Left forelimb (tissue), 1 donor: ENCODE data around the gene NSD2.
A peak's percentile ranks its signal among the peaks of the same experiment; 100 is the strongest.
"Not testable (repeated sequence)": the region's sequence is repeated elsewhere in the genome, so short reads cannot be mapped to it uniquely, and the experiment has no call there.

Experiments
- DNase-seq: peaks from one replicate; pipeline ENCODE4 v3.0.0-alpha.2; 2018; ENCODE audit warnings: low spot score

The NSD2 gene

DNA sequence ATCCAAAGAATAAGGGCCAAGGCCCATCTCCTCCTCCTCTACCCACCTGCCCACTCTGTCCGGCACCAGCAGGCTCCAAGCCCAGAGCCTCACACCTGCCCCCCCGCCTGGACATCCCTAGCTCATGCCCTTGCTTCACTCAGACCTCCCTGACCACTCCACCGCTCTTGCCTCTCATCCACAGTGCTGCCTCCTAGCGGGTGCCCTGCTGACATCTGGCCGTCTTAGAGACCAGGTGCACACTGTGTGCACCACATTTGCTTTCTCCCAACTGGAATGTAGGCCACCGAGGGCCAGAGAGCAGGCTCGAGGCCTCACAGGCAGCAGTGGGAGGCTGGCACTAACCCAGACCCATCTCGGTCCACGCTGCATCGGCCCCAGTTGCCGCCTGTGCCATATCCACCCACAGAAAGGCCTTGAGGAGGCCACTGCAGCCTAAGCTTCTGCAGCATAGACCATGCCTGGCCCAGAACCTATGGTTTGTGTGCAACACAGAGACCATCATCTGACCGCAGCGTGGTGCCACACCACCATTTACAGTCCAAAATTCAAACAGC is 28.8 kb upstream of the NSD2 start:
- no peak for DNase-seq

DNA sequence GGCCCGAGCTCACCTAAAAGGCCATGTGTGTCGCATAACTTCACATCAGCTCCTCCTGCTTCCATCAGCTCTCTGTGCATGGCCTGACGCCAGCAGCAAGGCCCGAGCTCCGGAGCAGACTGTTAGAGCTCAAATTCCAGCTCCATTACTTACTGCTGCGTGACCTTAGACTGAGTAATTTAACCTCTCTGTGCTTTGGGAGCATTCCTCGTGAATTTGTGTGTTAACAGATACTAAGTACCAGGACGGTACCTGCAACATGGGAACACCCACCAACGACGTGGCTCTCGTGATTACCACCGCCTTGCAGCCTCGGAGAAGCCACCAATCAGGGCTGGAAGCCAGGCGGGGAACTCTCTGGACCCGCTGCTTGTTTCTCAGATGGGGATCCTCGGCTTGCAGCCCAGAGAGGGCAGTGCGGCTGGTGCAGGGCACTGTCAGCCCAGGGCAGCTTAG is 28.2 kb upstream of the NSD2 start:
- DNase-seq = no peak

DNA sequence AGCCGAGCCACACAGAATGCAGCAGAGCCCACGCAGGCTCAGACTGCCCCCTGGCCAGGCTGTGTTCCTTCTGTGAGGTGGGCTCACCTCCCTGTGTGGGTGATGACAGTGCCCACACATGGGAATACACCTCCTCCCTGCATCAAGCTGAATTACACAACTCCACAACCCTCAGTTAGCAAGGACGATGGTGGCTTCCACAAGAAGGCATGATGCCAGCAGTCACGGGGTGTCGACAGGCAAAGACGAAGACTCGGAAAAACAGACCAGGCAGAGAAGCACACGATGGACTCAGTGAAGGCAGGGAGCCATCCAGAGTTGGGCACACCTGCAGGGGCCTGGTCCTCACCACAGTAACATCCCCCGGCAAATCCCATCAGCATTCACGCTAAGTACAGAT is 27.3 kb upstream of the NSD2 start:
- no peak for DNase-seq

DNA sequence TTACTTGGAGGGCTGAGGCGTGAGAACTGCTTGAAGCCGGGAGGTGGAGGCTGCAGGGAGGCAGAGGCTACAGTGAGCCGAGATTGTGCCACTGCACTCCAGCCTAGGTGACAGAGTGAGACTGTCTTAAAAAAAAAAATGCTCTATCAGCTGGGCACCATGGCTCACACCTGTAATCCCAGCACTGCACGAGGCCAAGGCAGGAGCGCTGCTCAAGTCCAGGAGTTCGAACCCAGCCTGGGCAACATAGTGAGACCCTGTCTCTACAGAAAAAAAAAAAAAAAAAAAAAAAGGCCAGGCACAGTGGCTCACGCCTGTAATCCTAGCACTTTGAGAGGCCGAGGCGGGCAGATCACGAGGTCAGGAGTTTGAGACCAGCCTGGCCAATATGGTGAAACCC is 26.6 kb upstream of the NSD2 start:
- not testable (repeated sequence) for DNase-seq

DNA sequence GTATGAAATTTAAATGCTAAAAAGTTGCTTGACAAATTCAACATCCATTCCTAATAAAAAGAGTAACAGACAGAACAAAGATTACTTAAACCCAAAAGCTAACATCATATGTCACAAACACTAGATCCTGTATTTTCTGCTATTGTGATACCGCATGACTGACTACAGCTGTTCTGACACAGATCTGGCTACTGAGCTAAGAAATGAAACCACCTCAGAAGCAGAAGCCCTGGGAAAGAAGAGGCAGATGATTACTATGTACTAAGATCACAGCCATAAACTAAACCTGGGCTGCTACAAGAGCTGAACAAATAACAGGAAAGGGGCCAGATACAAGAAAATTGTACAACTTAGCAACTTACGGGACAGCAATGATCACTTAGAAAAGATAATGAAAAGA is 24.6 kb upstream of the NSD2 start:
- DNase-seq = no peak

DNA sequence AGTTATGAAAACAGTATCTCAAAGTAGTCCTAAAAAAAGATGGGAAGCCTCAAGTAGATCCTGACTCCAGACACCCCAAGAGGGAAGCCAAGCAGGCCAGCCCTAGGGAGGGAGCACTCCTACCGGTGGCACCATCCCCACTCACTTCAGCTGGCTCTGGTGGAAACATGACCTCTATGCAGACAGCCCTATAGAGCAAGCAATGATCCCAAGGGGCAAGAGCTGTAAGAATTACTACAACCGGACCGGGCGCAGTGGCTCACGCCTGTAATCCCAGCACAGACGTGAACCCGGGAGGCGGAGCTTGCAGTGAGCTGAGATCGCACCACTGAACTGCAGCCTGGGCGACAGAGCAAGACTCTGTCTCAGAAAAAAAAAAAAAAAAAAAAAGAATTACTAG is 20.9 kb upstream of the NSD2 start:
- no peak for DNase-seq

DNA sequence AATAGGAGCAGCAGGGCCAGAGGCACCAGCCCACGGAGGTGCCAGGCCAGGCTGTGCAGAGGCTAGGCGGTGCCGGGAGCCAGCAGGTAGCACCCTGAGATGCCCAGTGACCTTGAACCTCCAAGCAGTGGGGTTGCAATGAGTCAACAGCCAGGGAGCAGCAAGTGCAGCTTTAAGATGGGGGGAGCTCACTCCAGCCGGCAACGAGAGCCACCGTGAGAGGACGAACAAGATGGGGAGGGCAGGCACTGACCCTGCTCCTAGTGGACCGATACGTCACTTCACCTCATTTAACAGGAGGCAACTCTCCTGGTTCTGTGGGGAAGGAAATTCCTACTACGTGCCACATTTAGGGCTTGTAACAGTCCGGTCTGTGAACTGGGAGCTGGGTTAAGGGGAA is 20.0 kb upstream of the NSD2 start:
- DNase-seq = no peak

DNA sequence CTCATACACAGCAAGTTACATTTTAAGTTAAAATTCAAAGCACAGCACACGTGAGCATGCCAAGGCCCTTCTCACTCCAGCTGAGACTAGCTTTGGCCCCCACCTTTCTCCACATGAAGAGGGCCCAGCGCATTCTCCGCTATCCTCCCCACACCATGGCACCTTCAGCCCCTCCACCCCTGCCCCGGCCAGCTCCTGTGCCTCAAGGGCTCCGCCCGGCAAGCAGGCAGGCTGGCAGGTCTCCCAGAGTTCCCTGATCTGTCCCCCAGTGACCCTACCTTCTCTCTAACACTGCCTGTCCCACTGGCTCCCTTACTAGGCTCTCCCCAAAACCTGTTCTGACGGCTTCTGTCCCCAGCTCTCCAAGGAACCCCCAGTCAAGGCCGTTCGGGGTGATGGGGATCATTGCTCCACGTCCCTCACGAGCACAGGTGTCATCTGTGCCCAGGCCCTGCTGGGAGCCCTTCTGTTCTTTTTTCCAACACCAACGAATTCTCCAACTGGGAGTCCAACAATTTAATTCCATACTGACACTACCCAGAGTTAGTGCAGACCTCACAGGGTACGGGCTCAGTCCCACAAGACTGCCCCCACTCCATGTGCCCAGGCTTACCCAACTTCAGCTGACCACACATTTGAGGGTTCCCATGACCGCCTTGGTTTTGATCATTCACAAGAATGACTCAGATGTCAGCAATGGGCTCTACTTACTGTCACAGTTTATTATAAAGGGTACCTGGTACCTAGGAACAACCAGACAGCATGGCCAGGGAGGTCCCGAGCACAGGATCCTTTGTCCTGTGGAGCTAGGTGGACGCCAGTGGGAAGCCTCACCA is 19.4 kb upstream of the NSD2 start:
- DNase-seq = no peak

DNA sequence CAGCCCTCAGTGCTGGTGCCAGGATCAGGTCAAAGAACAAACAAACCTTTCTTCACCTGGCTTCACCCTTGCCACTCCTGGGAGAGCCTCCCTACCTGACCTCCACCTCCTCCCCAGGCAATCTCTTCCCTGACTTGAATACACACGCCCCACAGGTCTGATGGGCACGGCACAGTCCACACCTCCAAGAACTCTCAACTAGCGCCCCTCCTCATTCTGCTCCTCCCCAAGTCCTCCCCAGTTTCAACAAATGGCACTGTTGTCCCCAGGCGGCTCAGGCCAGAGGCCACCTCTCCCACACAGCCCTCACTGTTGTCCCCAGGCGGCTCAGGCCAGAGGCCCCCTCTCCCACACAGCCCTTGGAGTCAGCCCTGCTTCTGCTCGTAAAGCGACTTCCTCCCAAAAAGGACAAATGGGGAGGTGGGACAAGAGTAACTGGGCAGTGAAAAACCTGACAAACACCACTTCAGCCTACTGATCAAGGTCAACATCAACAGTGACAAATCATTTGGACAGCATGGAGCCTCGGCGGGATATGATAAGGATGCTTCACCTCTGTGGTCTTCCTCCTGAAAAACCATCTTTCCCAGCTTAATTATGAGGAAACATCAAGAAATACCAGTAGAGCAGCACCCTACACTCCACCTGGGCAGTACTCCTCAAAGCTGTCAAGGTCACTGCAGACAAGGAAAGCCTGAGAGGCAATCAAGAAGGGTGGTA is 18.1 kb upstream of the NSD2 start:
- DNase-seq = no peak

DNA sequence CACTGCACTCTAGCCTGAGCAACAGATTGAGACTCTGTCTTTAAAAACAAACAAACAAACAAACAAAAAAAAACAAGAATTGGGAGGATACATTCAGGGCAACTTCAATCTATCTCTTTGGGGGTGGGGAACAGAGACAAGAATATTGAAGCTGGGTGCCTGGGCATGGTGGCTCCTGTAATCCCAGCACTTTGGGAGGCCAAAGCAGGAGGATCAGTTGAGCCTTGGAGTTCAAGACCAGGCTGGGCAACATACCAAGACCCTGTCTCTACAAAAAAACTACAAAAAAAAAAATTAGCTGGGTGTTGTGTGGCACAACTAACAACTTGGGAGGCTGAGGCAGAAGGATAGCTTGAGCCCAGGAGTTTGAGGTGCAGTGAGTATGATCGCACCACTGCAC is 16.4 kb upstream of the NSD2 start:
- DNase-seq = no peak

DNA sequence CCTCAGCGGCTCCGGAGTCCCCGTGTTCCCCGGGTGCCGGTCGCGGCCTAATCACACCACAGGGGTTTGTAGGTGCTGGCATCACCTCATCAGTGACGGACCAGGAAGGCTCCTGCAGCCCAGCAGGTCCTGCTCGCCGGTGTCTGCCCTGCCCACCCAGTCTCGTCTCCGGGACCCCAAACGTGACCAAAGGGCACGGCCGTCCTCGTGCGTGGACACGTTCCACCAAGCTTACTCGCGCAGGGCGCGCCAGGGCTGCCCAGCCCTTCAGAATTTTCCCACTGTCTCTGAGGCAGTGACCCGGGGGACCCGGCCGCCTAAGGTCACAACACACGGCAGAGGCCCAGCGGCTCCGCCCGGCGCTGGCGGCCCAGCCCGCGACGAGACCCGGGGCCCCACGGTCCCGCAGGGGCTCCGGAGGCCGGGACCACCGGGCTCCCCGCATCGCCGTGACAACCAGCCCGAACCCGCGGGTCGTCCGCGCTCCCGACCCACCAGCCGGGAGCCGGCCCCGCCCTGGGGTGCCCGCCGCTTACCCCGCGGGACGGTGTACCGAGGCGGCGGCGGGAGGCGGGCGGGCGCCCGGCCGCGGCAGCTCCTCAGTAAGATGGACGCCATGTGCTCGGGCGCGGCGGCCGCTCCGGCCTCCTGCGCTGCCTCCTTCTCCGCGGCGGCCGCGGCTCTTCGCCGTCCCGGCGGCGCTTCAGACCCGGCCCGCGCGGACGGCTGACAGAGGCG is 15.7 kb upstream of the NSD2 start:
- DNase-seq = no peak

DNA sequence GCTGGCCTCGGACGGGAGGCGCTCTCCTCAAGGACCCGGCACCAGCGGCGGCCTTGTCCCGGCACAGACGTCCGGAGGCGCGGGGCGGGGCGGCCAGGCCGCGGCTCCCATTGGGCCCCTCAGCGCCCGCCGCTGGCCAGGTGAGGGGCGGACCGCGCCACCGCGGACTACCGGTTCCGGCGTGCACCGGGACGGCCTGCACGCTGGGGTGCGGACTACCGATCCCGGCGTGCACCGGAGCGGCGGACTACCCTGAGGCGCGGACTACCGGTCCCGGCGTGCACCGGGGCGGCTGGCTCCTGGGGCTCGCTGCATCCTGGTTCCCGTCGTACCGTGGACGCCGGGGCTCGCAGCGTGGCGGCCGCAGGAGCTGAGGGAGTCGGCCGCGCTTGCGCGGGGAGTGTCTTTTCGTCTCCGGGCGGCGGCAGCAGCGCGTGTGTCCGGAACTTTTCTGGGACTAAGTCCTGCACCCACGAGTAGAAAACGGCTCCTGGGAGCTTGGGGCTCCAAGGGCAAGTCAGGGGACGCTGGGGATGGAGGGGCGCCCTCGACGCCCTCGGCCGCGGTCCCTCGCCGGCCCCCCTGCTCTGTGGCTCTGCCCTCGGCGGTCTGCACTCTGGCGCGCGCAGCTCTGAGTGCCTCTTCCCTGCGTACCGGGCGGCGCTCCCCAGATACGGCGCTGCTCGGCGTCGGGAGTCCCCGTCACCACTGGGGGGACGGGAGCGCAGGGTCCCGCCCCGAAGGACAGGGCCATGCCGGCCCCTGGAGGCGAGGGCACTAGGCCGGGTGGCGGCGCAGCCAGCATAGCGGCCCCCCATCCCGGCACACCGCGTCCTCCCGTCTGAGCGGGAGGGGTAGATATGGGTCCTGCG is 14.9 kb upstream of the NSD2 start, which contains the start of gene LETM1:
TSS of gene LETM1 (minus strand) at position 86 of the 872 bp plus-strand sequence. CDS start 206 bp downstream, outside the sequence.
- peak; percentile 96 for DNase-seq

DNA sequence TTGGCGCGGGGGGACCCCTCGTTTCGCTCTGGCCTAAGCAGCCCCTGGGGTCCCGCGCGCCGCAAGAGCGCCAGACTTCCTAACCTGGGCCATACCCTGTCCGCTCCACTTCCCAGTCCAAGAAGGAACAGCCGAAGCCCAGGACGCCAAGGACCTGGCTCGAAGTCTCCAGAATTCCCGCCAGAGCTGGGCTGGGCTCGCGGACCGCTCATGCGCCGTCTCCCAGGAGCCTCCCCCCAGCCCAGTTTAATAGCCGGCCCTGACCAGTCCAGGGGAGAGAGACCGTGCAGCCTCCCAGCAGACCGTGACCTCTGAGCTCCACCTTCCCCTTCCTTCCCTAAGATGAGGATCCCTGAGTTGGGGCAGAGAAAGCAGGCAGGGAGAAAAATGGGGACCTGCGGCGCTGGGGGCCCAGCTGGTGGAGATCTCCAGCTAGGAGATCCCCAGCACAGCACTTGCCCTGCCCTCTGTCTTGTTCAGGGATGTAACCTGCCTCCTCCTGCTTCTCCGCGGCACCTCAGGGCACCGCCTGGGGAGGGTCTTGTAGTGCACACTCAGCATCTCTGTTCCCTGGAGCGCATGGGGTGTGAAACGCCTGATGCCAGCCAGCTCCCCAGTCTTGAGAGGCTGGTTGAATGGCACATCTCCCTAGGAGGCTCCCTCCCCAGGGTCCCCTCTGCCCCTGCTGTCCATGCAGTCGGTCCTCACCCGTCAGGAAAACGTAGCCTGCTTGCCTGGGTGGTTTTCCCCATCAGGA is 14.1 kb upstream of the NSD2 start:
- DNase-seq = no peak

DNA sequence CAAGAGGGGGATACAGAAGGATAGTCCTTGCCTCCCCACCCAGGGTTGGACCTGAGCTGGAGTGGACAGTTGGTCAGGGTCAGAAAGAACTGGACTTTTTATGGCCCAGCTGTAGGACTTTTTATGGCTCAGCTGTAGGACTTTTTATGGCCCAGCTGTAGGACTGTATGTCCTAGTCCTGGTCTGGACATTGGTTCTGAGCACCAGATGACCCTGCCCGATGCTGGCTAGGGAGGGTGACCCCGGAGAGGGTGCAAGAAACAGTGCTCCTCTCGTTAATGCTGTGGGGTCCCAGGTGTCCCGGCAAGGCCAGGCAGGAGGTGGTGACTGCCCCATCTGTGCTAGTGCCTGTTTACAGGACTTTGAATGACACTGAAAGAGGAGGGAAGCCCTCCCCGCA is 13.3 kb upstream of the NSD2 start:
- no peak for DNase-seq

DNA sequence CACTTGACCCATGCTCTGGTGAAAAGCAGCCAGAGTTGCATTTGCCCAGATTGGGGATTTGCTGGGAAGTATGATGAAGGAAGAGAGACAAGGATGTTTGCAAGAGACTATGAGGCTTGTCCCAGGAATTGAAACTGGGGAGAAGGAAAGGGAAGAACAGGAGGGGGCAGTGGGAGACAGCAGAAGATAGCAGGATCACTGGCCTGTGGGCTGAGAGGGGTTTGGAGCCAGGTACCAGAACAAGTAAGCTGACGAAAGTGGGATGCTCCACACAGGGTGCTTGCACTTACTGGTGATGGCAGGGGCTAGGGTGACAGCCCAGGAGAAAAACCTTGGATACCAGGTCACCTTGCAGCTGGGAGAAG is 11.8 kb upstream of the NSD2 start:
- no peak for DNase-seq

DNA sequence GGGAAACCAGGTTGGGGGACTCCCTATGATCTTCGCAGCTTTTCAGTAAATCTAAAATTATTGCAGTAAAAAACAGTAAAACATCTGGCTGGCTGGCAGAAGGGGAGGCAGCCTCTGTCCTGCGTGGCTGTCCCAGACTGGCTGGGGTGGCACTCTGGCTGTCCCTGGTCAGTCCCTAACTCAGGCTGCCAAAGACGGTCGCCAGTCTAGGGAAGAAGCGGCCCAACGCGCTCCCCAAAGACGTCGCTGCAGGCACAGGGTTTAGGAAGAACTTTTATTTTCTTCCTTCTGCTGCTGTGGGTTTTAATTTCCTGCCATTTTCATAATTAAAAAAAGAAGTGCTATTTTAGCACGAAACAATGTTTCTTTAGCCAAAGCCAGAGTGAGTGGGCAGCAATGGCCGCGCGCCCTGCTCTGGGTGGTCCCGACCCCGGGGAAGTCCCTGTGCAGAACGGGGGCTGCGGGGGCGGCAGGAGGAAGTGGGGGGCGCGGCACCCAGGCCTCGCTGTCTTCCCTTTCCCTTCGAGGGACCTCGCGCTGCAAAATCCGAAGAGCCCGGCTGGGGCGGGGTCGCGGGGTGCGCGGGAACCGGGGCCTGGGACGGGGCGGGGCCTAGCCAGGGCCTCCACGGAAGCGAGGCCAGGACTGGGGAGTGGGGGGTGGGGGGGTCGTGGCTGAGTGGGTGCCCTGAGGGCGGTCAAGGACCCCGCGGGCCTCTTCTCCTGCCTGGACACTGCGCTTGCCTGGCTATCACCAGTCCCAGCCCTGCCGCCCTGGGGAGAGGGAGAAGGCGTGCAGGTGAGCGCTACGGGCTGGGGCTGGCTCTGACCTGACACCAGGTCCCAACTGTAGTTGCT is 8.9 kb upstream of the NSD2 start:
- no peak for DNase-seq

DNA sequence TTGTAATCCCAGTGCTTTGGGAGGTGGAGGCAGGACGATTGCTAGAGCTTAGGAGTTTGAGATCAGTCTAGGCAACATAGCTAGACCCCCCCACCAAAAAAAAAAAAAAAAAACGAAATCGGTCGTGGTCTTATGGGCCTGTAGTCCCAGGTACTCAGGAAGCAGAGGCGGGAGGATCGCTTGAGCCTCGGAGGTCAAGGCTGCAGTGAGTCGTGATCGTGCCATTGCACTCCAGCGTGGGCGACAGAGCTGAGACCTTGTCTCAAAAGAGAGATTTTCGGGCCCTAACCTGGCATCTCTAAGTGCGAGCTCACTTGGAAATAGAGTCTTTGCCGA is 8.3 kb upstream of the NSD2 start:
- no peak for DNase-seq

DNA sequence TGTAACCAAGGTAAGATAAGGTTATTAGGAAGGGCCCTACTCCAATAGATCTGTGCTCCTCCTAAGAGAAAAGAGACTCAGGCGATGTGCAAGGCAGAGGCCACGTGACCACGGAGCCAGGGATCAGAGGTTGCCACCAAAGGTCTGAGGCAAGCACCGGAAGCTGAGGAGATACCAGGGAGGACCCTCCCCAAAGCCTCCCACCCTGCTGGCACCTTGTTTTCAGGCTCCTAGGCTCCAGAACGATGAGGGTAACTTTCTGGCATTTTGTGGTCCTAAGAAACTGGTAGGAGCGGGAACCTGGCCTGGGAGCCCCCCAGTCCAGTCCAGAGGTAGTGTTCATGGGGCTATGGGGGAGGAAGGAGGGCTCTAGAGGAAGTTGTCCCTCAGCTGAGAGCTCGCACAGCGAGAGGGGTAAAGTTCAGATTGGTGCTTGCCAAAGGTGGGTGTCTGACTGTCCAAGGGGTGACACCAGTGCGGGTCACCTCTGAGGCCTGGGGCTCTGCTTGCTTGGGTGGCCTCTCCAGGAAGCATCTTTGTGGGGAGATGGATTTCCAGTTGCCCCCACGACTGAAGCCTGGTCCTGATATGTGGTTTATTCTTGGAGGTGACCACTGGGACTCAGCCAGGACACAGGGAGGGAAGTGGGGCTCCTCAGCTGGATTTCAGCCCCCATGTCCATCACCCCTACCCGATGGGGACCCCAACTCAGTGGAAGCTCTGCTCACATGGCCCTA is 7.7 kb upstream of the NSD2 start:
- no peak for DNase-seq
